Stimulated activated CD8-positive, alpha-beta memory T cell treated with anti-CD3 and anti-CD28 coated beads, Interleukin-15, amount 100 ng/mL, for 1 hour (primary cell): Measurements from ENCODE around the gene SLC35B2.

Source experiments
- DNase-seq: peaks from one replicate; pipeline ENCODE4 v3.0.0-alpha.2; 2020; ENCODE audit warnings: low read depth

Gene SLC35B2, protein sequence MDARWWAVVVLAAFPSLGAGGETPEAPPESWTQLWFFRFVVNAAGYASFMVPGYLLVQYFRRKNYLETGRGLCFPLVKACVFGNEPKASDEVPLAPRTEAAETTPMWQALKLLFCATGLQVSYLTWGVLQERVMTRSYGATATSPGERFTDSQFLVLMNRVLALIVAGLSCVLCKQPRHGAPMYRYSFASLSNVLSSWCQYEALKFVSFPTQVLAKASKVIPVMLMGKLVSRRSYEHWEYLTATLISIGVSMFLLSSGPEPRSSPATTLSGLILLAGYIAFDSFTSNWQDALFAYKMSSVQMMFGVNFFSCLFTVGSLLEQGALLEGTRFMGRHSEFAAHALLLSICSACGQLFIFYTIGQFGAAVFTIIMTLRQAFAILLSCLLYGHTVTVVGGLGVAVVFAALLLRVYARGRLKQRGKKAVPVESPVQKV

DNA sequence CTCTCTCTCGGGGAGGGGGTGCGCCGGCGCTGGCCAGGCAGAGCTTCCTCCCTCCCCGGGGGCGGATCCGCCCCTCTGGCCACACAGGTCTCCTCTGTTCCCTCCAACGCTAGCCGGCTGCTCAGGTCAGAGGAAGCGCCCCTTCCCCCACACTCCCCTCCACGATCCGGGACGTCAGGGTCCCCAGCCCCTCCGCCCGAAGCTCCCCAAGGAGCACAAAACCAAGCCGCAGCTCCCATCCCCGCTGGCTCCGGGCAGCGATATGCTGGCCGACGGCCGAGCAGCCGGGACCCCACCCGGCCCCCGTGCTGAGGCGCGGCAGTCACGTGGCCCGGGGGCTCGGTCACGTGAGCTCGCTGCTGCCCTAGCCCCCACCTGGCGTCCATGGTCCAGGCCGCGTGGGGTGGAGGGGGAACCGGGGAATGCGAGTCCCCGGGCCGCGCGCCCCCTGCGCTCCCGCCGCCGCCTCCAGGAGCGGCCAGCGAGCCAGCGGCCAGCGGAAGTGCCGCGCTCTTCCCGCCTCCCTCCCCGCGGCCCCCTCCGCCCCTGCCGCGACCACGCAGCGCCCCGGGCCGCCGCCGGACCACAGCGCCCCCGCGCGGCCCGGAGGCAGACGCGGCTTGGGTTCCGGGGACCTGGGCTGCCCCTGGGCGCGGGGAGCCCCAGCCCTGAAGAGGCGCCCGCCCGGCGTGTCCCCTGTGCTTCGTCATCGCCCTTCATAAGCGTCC lies at the start of gene SLC35B2:
Gene SLC35B2 (minus strand): TSS at position 504 of the 728 bp plus-strand sequence. CDS start 118 bp downstream, at position 386.
- DNase-seq: no peak

DNA sequence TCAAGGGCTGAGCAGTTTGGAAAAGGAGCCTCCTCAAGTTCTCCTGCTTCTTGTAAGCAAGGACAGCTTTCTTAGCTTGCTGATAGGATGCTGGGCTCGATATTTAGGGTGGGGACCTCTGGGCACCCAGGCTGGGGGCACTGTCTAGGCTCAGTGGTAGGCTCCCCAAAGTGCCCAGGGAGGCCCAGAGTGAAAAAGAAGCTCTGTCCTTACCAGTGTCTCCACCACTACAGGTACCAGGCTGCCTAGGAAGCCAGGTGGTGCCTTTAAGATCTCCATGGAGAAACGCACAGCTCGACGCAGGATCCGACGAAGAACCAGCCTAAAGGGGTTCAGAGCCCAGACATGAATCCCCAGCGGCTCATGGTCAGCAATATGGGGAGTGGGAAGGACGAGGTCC lies 49.4 kb upstream of the SLC35B2 start:
- no peak for DNase-seq

DNA sequence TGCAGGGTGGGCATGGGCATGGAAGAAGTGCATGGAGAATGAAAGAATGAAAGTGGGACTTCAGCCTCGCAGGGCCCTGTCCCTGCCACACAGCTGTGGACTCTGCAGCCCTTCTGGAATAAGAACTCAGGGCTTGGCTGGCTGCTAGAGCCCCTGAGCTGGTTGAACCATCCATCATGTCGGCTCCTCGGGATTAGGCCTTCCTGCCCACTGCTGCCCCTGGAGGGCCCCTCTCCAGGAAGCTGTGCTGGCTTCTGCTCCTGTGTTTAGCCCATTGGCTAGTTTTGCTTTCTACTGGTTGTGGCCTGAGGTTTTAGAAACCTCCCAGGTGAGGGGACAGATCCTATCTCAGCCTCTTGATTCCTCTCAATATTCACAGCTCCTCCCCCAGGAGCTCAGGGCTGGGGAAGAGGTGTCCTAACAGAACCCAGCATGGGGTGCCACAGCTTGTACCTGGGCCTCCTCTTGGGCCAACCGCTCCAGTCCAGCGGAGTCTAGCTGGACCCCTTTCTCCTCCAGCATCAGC lies 47.9 kb upstream of the SLC35B2 start:
- no peak for DNase-seq

DNA sequence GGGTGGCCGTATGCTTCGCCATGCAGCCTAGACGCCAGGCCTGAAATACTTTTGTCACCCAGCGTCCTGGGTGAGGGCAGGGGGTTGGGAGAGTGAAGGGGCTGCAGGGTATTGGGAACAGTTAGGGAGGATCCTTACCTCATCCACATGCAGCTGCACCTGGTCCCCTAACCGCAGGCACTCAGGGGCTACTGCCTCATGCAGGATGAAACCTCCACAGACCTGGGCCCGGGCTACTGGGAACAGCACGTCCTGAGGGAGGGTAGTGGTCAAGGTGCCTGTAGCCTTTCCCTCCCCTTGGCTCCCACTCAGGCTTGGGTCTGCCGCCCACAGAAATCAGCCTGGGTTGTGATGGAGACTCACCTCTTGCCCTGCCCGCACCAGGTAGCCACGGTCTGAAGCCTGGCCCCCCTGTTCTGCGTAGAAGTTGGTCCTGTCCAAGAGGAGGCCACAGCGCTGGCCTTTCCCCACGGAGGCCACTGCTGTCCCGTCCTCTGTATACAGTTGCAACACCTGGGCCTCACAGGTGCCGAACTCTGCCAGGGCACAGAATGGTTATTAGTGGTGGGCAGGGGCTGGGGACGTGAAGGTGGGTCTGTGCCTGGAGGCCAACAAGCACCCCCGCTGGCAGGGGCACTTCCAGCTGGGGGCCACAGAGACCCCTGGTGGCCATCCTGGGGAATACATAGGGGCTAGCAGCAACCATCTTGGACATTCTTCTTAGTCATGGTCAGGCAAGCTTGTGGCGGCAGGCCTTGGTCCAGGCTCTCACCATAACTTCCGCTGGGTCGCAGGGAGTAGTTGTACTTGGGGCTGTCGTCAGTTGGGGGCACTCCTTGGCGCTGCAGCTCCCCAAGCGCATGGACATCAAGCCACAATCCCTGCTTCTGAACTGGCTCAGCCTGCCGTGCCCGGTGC lies 47.2 kb upstream of the SLC35B2 start:
- DNase-seq: peak; percentile 17

DNA sequence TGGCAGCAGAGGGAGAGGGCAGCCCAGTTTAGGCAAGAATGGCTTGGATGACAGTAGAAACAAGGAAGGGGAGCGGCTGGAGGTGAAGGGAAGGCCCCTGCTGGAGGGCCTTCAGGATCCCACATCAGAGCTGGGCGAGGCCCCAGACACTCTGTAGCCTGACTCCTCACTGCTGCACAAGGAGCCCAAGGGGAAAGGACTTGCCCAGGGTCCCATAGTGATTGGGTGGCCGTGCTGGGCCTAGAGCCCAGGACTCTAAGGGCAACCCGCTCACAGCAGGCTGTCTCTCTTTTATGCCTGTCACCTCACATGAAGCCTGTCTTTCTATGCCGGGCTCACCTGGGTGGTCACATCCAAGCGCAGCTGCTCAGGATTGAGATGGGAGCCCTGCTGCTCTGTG lies 46.5 kb upstream of the SLC35B2 start:
- no peak for DNase-seq

DNA sequence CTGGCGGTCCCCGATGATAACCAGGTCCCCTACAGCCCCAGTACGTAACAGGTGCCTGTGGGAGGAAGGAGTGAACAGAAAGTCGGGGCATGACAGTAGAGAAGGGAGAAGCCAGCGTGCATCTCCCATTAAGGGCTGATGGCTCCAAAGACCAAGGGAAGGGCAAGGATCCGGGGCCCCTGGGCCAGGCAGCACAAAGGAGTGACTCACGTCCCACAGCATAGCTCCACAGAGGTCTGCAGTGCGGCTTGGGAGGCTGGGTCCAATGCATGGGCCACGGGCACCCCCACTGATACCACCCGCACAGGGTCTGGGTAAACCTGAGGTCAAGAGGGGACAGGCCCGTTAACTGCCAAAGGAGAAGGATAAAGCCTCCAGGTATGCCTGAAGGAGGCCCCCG lies 45.5 kb upstream of the SLC35B2 start:
- DNase-seq: no peak

DNA sequence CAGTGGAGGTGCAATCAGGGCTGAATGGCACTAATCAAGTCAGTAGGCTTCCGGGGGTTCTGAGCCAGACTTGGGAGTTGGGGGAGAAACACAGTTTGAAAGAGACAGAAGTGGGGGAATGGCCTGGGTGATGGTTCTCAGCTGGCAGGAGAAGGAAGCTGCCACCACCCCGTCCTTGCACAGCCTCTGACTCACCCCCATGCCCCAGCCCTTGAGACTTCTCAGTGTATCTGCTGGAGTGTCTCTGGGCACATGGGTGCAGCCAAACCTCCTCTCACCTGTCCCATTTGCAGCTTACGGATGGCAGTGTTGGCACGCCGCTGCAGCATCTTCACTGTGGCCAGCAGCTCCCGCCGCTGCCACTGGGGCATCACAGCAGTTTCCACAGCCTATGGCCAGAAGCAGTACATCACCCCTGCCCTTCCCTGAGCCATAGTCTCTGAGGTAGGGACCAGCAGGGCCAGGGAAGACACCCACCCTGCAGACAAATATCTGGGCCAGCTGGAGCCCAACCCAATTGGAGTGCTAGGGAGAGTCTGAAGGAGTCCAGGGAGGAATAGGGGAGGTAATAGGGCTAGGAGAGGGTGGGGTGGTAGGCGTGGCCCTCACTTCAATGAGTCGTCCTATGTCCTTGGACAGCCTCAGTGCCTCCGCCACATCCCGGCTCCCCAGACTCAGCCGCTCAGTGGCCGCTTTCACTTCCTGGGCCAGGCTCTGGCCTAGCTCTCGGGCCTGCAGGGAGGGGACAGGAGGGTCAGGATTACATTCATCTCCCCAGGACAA lies 44.6 kb upstream of the SLC35B2 start:
- DNase-seq: no peak

DNA sequence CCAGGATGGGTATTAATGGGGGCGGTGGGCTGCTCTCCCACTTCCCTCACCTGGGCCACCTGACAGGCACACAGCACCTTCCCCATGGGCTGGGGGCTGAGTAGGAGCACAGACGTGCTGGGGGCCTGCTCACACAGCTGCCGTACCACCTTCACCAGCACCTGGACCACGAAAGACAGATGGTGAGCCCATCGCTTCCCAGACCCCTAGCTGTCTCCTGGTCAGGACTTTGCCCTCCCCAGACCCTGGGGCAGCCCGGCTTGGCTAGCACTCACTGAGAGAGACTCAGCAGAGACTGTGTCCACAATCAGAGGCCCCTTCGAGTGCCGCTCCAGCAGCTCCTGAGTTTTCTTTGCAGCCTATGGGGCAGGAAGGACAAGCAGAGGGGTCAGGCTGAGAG lies 43.8 kb upstream of the SLC35B2 start:
- no peak for DNase-seq

DNA sequence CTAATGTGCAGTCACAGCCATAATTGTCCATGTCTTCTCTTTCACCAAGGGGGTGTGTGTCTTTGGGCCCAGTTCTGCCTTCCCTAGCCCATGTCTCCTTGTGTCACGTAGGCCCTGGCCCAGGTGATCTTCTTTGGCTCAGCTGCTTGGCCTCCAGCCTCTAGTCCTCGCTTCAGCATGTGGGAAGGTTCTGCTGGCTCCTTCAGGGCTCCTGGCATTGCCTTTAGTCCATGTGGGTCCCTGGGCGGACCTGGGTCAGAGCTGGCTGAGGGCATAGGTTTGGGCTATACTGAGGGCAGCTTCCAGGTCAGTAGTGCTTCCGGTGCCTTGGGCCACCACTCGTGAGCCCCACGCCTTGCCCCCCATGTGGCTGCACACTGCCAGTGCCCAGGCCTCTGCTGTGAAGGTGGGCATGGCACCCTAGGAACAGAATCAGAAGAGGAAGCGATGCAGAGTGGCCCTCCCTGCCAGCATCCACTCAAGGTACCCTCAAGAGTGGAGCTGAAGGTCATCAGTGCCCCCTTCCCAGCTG lies 43.0 kb upstream of the SLC35B2 start:
- DNase-seq: no peak

DNA sequence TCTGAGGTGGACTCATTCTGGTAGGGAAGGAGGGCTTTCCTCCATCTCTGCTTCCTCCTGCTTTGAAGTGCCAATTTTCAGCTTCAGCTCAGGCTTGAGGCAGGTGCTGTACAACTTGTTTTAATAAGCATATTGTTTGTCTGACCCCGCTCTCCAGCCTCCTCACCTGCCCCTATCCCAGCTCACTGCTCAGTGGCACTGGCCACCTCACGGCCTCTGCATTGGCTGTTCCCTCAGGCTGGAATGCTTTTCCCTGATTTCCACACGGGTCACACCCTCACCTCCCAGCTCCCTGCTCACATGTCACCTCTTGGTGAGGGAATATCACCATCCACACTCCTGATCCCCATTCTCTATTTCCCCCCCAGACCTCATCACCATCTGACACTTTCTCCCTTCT lies 41.5 kb upstream of the SLC35B2 start:
- no peak for DNase-seq

DNA sequence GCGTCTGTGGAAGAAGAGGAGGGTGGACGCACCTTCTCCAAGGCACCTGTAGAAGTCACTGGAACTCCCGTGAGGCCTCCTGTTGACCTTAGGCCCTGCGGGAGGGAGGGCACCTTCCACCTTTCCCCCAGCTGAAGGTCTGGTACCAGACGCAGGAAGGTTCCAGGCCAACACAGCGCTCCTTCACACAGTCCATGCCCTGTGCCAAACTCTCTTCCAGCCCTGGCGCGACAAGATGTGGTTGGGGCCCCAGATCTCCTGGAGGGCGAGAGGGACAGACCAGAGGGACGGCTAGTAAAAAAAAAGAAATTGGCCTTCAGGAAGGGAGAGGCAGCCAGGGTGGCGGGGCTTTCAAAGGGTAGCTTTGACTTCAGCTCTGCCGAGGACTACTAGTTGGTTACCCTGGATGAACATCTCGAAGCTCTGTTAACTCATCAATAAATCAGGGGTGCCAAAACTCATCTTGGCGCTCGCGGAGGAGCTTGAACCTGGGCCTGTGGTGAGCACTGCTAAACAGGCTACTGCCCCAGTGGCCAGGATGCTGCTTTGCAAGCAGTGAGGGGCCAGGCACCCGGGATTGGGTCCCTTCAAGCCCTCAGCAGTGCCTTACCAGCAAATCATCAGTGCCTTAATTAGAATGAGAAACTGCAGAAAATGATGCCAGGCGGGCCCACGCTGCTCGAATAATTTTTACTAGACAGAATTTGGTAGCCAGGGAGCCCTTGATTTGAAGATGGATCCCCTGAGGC lies 40.9 kb upstream of the SLC35B2 start:
- DNase-seq: no peak

DNA sequence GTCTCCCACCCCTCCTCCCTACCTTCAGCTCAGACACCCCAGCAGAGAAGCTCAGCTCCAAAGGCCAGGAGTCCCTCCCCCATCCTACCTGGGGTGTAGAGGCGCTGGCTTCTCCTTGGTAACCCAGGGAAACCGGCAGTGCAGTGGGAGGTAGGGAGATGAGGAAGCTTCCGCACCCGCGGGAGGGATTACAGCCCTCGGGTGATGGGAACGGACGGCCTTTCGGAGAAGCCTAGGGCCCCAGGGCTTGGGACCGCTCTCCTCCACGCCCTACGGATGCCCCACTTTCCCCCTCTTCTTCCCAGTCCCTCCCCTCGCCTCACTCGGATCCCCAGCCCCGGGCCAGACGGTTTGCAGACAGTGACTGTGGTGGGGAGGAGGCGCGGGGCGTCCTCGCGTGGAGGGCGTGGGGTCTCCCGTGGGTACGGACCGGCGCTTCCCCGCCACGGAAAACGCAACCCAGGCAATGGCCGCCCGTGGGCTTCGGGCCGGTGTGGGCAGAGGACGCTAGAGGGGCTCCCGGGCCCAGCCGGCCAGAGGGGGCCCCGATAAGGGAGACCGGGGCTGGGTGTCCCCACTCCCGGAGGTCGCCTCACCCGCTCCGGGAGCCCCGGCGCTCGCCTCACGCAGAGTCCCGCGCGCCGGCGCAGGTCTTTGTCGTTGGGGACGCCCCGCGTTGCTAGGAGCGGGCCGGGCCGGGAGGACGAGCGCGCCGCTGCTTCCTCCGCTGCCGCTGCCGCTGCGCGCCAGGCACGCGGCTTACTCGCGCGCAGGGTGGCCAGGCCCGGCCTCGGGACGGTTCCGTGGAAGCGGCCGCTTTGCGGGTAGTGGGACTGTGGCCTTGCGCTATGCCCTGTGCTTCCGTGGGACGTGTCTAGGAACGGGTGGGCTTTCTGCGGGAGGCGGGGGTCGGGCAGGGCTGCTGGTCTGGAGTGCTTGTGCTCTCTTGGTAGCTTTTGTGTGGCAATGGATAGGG lies 40.0 kb upstream of the SLC35B2 start:
- no peak for DNase-seq

DNA sequence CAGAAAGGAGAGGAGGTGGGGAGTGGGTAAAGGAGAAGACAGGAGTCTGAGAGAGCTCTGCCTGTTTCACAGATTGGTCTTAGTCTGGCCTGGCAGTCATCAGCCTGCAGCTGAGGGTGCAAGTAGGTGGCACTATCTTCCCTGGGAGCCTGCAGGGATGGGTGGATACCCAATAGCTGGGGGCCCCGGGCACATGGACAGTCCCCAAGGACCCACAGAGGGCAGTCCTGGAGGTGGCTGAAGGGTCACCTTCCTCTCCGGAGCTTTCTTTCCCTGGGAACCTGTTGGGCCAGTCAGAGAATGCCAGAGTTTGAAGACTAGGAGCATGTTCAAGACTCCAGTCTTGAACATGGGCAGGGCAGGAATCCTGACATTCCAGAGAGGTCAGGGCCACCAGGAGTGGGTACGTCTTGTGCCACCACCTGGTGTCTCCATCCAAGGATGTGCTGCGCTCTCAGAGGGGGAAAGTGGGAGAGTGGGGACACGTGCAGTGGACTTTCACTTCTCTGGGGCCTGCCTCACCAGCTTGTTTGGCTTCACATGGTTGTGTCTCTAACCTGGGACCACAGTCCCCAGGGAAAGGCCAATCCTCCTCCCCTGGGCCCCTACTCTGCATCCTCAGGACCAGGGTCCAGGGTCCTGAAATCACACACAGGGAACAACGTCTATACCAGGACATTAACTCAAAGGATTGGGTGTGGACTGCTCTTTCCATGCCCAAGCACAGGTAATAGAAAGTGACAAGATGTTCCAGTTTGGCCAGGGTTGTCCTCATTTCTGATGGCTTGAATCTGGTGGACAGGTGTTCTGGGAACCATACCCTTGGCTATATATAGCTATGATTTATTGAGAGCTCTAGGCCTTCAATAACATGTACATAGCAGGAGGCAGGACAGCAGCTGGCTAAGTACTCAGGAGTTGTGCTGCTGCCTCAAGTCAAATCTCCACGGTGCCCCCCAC lies 37.8 kb upstream of the SLC35B2 start:
- no peak for DNase-seq

DNA sequence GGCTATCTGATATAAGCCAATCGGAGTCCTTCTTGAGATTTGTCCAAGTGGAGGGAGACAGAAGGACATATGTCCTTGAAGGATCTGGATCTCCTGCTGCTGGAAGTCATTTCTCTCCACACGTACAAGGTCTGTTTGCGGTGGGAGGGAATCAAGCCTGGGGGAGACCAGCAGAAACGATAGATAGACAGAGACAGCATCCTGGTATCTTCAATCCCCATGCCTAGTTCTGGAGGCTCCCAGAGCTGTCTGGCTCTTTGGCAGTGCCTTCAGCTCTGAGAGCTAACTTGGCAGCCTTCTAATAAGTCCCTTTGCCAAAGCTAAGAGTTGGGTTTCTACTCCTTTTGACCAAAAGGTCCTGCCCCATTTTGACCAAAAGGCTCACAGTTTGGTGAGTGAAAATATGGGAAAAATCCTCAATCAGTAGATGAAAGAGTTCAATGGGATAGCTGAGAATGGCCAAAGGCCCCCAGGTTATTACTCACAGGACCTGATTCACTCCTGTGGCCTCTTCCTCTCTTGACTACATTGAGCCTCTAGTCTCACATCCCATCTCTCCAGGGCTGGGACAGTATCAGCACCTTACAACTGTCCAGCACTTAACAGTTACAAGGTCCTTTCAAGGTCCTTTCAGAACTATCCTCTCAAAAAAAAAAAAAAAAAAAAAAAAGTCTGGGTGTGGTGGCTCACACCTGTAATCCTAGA lies 35.5 kb upstream of the SLC35B2 start:
- DNase-seq: no peak

DNA sequence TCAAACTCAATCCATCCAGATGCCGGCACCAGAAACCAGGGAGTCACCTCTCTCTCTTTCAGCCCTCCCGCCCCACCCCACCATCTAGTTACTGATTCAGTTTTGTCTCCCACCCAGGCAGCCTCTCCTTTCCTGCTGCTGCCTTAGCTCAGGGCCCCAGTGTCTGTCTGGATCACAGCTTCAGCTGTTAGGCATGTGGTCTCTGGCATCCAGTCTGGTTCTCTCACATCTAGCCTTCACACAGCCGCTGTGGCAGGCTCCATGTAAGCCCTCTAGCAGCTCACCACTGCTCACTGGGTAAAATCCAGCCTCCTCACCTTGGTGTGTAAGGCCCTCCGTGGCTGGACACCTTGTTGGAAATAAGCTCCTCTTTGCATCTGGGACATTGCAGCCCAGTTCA lies 34.5 kb upstream of the SLC35B2 start:
- no peak for DNase-seq

DNA sequence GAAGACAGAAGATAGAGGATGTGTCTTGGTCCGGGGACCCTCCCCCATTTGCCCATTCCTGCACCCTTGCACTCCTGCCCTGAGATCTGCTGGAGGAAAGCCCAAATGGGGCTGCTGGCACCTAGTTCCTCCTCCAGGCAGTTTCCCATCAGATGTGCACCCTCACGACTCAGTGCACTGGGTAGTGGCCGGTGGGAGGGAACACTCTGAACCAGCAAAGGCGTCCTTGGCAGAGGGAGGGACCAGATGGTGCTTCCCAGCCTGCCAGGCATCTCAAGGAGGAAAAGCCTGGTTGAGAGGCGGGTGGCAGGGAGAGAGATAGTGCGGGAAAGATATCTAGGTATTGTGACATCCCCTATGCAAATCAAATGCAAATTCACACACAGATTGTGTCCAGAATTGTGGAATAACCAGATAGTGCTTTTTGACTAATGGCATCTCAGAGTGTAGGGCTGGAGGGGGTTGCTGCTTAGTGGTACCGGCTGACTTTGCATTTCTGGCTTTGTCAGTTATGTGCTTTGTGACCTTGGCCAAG lies 32.5 kb upstream of the SLC35B2 start:
- DNase-seq: no peak

DNA sequence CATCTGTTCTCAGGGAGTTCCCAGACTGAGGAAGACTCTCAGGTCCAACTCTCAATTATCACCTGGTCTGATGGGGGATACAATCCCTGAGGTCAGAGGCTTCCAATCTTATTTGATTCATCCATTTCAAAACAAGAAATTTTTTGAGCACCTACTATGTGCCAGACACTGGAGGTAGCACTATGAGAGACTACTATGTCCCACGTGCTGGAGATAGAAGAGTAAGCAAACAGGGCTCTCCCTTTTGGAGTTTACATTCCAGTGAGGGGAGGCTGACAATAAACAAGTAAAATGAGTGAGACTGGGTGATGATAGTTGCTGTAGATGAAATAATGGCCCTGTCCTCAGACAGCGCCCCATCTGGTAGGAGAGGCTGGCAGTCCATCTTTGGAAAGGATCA lies 29.4 kb upstream of the SLC35B2 start:
- no peak for DNase-seq
